ENCODE data around the gene MESP2. TPM values are rescaled to one million over a fixed set of nuclear protein-coding genes. Genes with fewer than 3 reads are reported as not detected.

MESP2 gene
- total and polyA plus RNA-seq, 2 of the 13 experiments (the other 11 are each of a cell fraction or from before 2014, with no cell fraction given), result not detected

GRCh38 chr15:89750560-89751542 is 25.3 kb upstream of the MESP2 start, which contains the start of gene MESP1 (continued):
- peak; percentile 46 for TF ChIP-seq BCL6 (CRISPR knock-in tag; IDR thresholded peaks at IDR 0.05)
- no peak for TF ChIP-seq ZNF577 (CRISPR knock-in tag; IDR thresholded peaks at IDR 0.05; ENCODE audit: borderline replicate concordance, low read depth)
- TF ChIP-seq ZNF615 (CRISPR knock-in tag; IDR thresholded peaks at IDR 0.05; ENCODE audit: borderline replicate concordance), result no peak
- TF ChIP-seq POLR2A (IDR thresholded peaks at IDR 0.05; ENCODE audit: insufficient read depth in 1 of 2, low read depth in 2 of 2, low read length in 2 of 2), result peak in 1 of 2 experiments; percentile 52; a peak in 2 of 4 replicates
- no peak for TF ChIP-seq MBD4 (IDR thresholded peaks at IDR 0.05; ENCODE audit: borderline replicate concordance, low read length)
- TF ChIP-seq KDM5A (IDR thresholded peaks at IDR 0.05; ENCODE audit: borderline replicate concordance, low read length), result no peak
- TF ChIP-seq ZFP36L2 (CRISPR knock-in tag; IDR thresholded peaks at IDR 0.05), result no peak
- TF ChIP-seq MZF1 (CRISPR knock-in tag; IDR thresholded peaks at IDR 0.05; ENCODE audit: borderline replicate concordance), result no peak
- TF ChIP-seq MYPOP (CRISPR knock-in tag; IDR thresholded peaks at IDR 0.05), result peak; percentile 96; the same call in 1 of the 2 replicates
- TF ChIP-seq RFXAP (CRISPR knock-in tag; IDR thresholded peaks at IDR 0.05; ENCODE audit: borderline replicate concordance), result peak; percentile 41; the same call in 1 of the 2 replicates
- no peak for TF ChIP-seq ZBTB1 (CRISPR knock-in tag; IDR thresholded peaks at IDR 0.05; ENCODE audit: borderline replicate concordance)
- no peak for TF ChIP-seq ZNF224 (CRISPR knock-in tag; IDR thresholded peaks at IDR 0.05)
- TF ChIP-seq ZNF253 (CRISPR knock-in tag; IDR thresholded peaks at IDR 0.05; ENCODE audit: borderline replicate concordance), result no peak
- no peak for TF ChIP-seq CHCHD3 (CRISPR knock-in tag; IDR thresholded peaks at IDR 0.05)
- TF ChIP-seq ZNF136 (CRISPR knock-in tag; IDR thresholded peaks at IDR 0.05; ENCODE audit: low read depth), result no peak
- no peak for TF ChIP-seq ZNF572 (CRISPR knock-in tag; IDR thresholded peaks at IDR 0.05)
- TF ChIP-seq THRA (CRISPR knock-in tag; IDR thresholded peaks at IDR 0.05; ENCODE audit: borderline replicate concordance), result peak; percentile 42; the same call in 1 of the 2 replicates
- TF ChIP-seq HCFC1 (IDR thresholded peaks at IDR 0.05; ENCODE audit: low read depth, low read length), result no peak
- no peak; the same call in 1 of the 2 replicates for TF ChIP-seq ZNF773 (CRISPR knock-in tag; IDR thresholded peaks at IDR 0.05; ENCODE audit: borderline replicate concordance)
- TF ChIP-seq ZNF496 (CRISPR knock-in tag; IDR thresholded peaks at IDR 0.05; ENCODE audit: insufficient replicate concordance), result no peak
- no peak for TF ChIP-seq ZNF770 (CRISPR knock-in tag; IDR thresholded peaks at IDR 0.05)
